H1 (cell line): ENCODE measurements around the gene GDPD5. TPM values are rescaled to one million over a fixed set of nuclear protein-coding genes. Genes with fewer than 3 reads are reported as not detected.

ENCODE experiments used
- CTCF ChIA-PET: fragments of 300-600 bp; sonication (Branson Sonifier 250); formaldehyde crosslinking; loops from one replicate; lab custom pipeline; 2021; ENCODE audit not compliant: partially characterized antibody; lab: Charles Lee
- POLR2A ChIA-PET: fragments of 300-600 bp; sonication (Branson Sonifier 250); formaldehyde crosslinking; loops from one replicate; lab custom pipeline; 2021; ENCODE audit warnings: inconsistent platforms; ENCODE audit not compliant: partially characterized antibody; lab: Charles Lee
- DNase-seq, 2 experiments: peaks; one replicate each; pipeline versions ENCODE4 v3.0.0 to v3.0.0-alpha.2; 2010 to 2022; ENCODE audit warnings: low spot score in 2 of 2, low read depth in 1 of 2, mixed read lengths in 1 of 2
- FAIRE-seq: peaks from 2 replicates; lab custom pipeline; 2011; peaks lifted over from hg19 to GRCh38; lab: Jason Lieb, UNC
- H2AFZ ChIP-seq: 2 replicates; pipeline ENCODE4 v1.8.1; 2012; ENCODE audit warnings: low read length, inconsistent platforms
- H2AK5ac ChIP-seq: 2 replicates; pipeline ENCODE4 v1.6.1; 2013; ENCODE audit warnings: low read depth, low read length
- H2BK120ac ChIP-seq: replicated peaks from 2 replicates; pipeline ENCODE3; 2013; ENCODE audit warnings: low read depth, low read length, inconsistent platforms
- H2BK12ac ChIP-seq: 2 replicates; pipeline ENCODE4 v1.6.1; 2013; ENCODE audit warnings: low read depth, low read length
- H2BK15ac ChIP-seq: 2 replicates; pipeline ENCODE4 v1.6.1; 2013; ENCODE audit warnings: low read length
- H2BK20ac ChIP-seq: 2 replicates; pipeline ENCODE4 v1.6.1; 2013; ENCODE audit warnings: low read length
- H2BK5ac ChIP-seq: 2 replicates; pipeline ENCODE4 v1.6.1; 2013; ENCODE audit warnings: low read depth, low read length
- H3K14ac ChIP-seq: 2 replicates; pipeline ENCODE4 v1.6.1; 2013; ENCODE audit warnings: inconsistent platforms; ENCODE audit not compliant: insufficient read length
- H3K18ac ChIP-seq: 2 replicates; pipeline ENCODE4 v1.6.1; 2013; ENCODE audit warnings: low read length; ENCODE audit errors: extremely low read depth
- H3K23ac ChIP-seq: 2 replicates; pipeline ENCODE4 v1.6.1; 2013; ENCODE audit warnings: inconsistent platforms; ENCODE audit not compliant: insufficient read length
- H3K23me2 ChIP-seq: 2 replicates; pipeline ENCODE4 v1.6.1; 2013; ENCODE audit warnings: low read depth, low read length
- H3K27ac ChIP-seq: 2 replicates; pipeline ENCODE4 v1.6.1; 2011; ENCODE audit warnings: low read depth, low read length, inconsistent platforms
- H3K27me3 ChIP-seq, 4 experiments: replicated peaks in 1 of 4; 1 replicate in 1 of 4; 2 replicates in 3 of 4; pipeline versions ENCODE4 v1.6.1 to v1.8.1; 2011 to 2013; ENCODE audit warnings: low read length in 3 of 4, mild to moderate bottlenecking in 3 of 4, inconsistent platforms in 2 of 4, mixed read lengths in 2 of 4, moderate library complexity in 1 of 4; ENCODE audit not compliant: control insufficient read depth in 3 of 4, insufficient read depth in 3 of 4; ENCODE audit errors: extremely low read depth in 1 of 4
- H3K36me3 ChIP-seq, 4 experiments: 2 replicates each; pipeline versions ENCODE4 v1.6.1 to v1.8.1; 2011 to 2013; ENCODE audit warnings: mild to moderate bottlenecking in 4 of 4, low read length in 3 of 4, moderate library complexity in 2 of 4, control low read depth in 1 of 4, inconsistent platforms in 1 of 4; ENCODE audit not compliant: insufficient read depth in 4 of 4, control insufficient read depth in 2 of 4
- H3K4ac ChIP-seq: replicated peaks from 2 replicates; pipeline ENCODE3; 2013; ENCODE audit warnings: low read length, low read depth, mixed read lengths, inconsistent platforms; ENCODE audit not compliant: insufficient read length
- H3K4me1 ChIP-seq, 4 experiments: replicated peaks in 1 of 4; 1 replicate in 1 of 4; 2 replicates in 3 of 4; pipeline versions ENCODE4 v1.6.1 to v1.8.1; 2011 to 2013; ENCODE audit warnings: low read length in 3 of 4, inconsistent platforms in 2 of 4, mixed read lengths in 1 of 4; ENCODE audit not compliant: insufficient read depth in 4 of 4, control insufficient read depth in 3 of 4
- H3K4me2 ChIP-seq, 2 experiments: 2 replicates each; pipeline versions ENCODE4 v1.6.1 to v1.8.1; 2011 to 2013; ENCODE audit warnings: low read depth in 2 of 2, low read length in 2 of 2, control low read depth in 1 of 2, inconsistent platforms in 1 of 2, mild to moderate bottlenecking in 1 of 2; ENCODE audit not compliant: insufficient read depth in 1 of 2
- H3K4me3 ChIP-seq, 4 experiments: fragments of 200-600, 300-600 bp in 1 of 4; sonication (generic), shearing (Covaris generic), sonication (Bioruptor Twin) in 1 of 4; 2 replicates each; pipeline versions ENCODE4 v1.5.1 to v1.8.1; 2011 to 2016; ENCODE audit warnings: low read length in 4 of 4, low read depth in 3 of 4, control low read depth in 2 of 4, inconsistent platforms in 2 of 4, mild to moderate bottlenecking in 2 of 4, mixed read lengths in 1 of 4, moderate library complexity in 1 of 4; ENCODE audit not compliant: insufficient read depth in 2 of 4; ENCODE audit errors: extremely low read depth in 1 of 4
- H3K56ac ChIP-seq: replicated peaks from 2 replicates; pipeline ENCODE3; 2013; ENCODE audit warnings: low read depth, mild to moderate bottlenecking, mixed read lengths, low read length, inconsistent platforms; ENCODE audit not compliant: insufficient read length
- H3K79me1 ChIP-seq: 2 replicates; pipeline ENCODE4 v1.6.1; 2013; ENCODE audit warnings: low read depth, low read length, control low read depth
- H3K79me2 ChIP-seq, 2 experiments: 2 replicates each; pipeline versions ENCODE4 v1.6.1 to v1.8.1; 2012 to 2013; ENCODE audit warnings: low read length in 2 of 2, mild to moderate bottlenecking in 2 of 2, inconsistent platforms in 1 of 2; ENCODE audit not compliant: insufficient read depth in 2 of 2, control insufficient read depth in 1 of 2
- H3K9ac ChIP-seq, 4 experiments: replicated peaks in 1 of 4; 1 replicate in 1 of 4; 2 replicates in 3 of 4; pipeline versions ENCODE4 v1.6.1 to v1.8.1; 2011 to 2013; ENCODE audit warnings: low read depth in 3 of 4, low read length in 3 of 4, control low read depth in 2 of 4, mild to moderate bottlenecking in 2 of 4, moderate library complexity in 2 of 4, inconsistent platforms in 1 of 4; ENCODE audit errors: extremely low read depth in 1 of 4
- H3K9me3 ChIP-seq, 2 experiments: 2 replicates each; pipeline versions ENCODE4 v1.6.1 to v1.8.1; 2012 to 2013; ENCODE audit warnings: mild to moderate bottlenecking in 2 of 2, moderate library complexity in 2 of 2, control low read depth in 1 of 2, inconsistent platforms in 1 of 2, low read depth in 1 of 2, low read length in 1 of 2, mixed read lengths in 1 of 2; ENCODE audit not compliant: insufficient read depth in 2 of 2
- H4K20me1 ChIP-seq, 2 experiments: replicated peaks in 1 of 2; 2 replicates each; pipeline versions ENCODE3 to v1.8.1; 2011 to 2013; ENCODE audit warnings: inconsistent platforms in 2 of 2, low read length in 2 of 2, mild to moderate bottlenecking in 1 of 2; ENCODE audit not compliant: insufficient read depth in 2 of 2, control insufficient read depth in 1 of 2
- H4K5ac ChIP-seq: 2 replicates; pipeline ENCODE4 v1.6.1; 2013; ENCODE audit warnings: low read length, low read depth, mixed read lengths, inconsistent platforms; ENCODE audit not compliant: insufficient read length
- H4K8ac ChIP-seq: 2 replicates; pipeline ENCODE4 v1.8.0; 2013; ENCODE audit warnings: mild to moderate bottlenecking, moderate library complexity, low read length, inconsistent platforms; ENCODE audit not compliant: insufficient read depth; ENCODE audit errors: extremely low read depth
- H4K91ac ChIP-seq: replicated peaks from 2 replicates; pipeline ENCODE3; 2013; ENCODE audit warnings: low read length, mixed read lengths, inconsistent platforms; ENCODE audit not compliant: insufficient read length
- CHD2 ChIP-seq: IDR thresholded peaks from 2 replicates; pipeline ENCODE4 v1.6.1; 2012; ENCODE audit warnings: low read length, improper control_type of control experiment
- GABPA ChIP-seq: IDR thresholded peaks from 2 replicates; pipeline ENCODE4 v1.6.1; 2011; ENCODE audit warnings: mild to moderate bottlenecking, low read length, moderate library complexity, borderline replicate concordance; ENCODE audit not compliant: insufficient read depth
- JUND ChIP-seq: IDR thresholded peaks from 2 replicates; pipeline ENCODE4 v1.6.1; 2011; ENCODE audit warnings: mild to moderate bottlenecking, improper control_type of control experiment, low read length
- KDM1A ChIP-seq: fragments of 200-600, 300-600 bp; sonication (generic); IDR thresholded peaks from 2 replicates; pipeline ENCODE4 v1.7.1; 2016; ENCODE audit warnings: mild to moderate bottlenecking, low read length, borderline replicate concordance
- PHF8 ChIP-seq: fragments of 200-600 bp; sonication (generic); conservative IDR thresholded peaks from 2 replicates; pipeline ENCODE4 v1.7.1; 2012; ENCODE audit warnings: low read depth, mild to moderate bottlenecking, inconsistent platforms, low read length, moderate library complexity
- WGBS, 2 experiments: shearing (Covaris generic) in 1 of 2; methylation state at CpG; one replicate each; pipeline versions ENCODE4 v1.1.6 to v1.1.7; 2013 to 2015; ENCODE audit warnings: low lambda C conversion rate in 2 of 2, mixed read lengths in 2 of 2, inconsistent platforms in 1 of 2, low coverage in 1 of 2, missing lambda C conversion rate in 1 of 2; ENCODE audit not compliant: insufficient replicate concordance in 2 of 2, insufficient coverage in 1 of 2, insufficient read length in 1 of 2; ENCODE audit errors: extremely low coverage in 1 of 2, missing lambda C conversion rate in 1 of 2; 5-methylcytosine and 5-hydroxymethylcytosine counted together
- long read RNA-seq, 2 experiments: library from RNA in 1 of 2; library from capped mRNA in 1 of 2; stranded (forward); transcript quantifications; one replicate each; pipeline ENCODE4 v2.0.0, GENCODE V29; 2021; ENCODE audit warnings: inconsistent platforms in 1 of 2
- polyA minus RNA-seq, 3 experiments: library from RNA; depleted of rRNA, polyadenylated mRNA; stranded (reverse); fragments of >200 nt; gene quantifications; 1 replicate in 2 of 3; 2 replicates in 1 of 3; pipeline ENCODE4 v1.2.3, GENCODE V29; 2011
- polyA plus RNA-seq, 7 experiments: library from polyadenylated mRNA; depleted of rRNA in 3 of 7; stranded (reverse) in 5 of 7; unstranded in 2 of 7; fragments of >200 nt in 5 of 7; fragments of 200-250 nt in 2 of 7; gene quantifications; 1 replicate in 5 of 7; 2 replicates in 1 of 7; 4 replicates in 1 of 7; pipeline versions ENCODE4 v1.2.1 to v1.2.3, GENCODE V29; 2011 to 2013; ENCODE audit warnings: missing spikeins in 2 of 7, mixed read lengths in 2 of 7
- total RNA-seq: library from RNA; stranded (reverse); fragmentation: NEBNext Ultra II Directional; extraction: Animal tissue kit (Norgen Biotek cat#: 25700); gene quantifications from 2 replicates; pipeline ENCODE4 v1.2.1, GENCODE V29; 2021

The GDPD5 gene, protein sequence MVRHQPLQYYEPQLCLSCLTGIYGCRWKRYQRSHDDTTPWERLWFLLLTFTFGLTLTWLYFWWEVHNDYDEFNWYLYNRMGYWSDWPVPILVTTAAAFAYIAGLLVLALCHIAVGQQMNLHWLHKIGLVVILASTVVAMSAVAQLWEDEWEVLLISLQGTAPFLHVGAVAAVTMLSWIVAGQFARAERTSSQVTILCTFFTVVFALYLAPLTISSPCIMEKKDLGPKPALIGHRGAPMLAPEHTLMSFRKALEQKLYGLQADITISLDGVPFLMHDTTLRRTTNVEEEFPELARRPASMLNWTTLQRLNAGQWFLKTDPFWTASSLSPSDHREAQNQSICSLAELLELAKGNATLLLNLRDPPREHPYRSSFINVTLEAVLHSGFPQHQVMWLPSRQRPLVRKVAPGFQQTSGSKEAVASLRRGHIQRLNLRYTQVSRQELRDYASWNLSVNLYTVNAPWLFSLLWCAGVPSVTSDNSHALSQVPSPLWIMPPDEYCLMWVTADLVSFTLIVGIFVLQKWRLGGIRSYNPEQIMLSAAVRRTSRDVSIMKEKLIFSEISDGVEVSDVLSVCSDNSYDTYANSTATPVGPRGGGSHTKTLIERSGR
- total RNA-seq = 8.1 and 8.6 TPM in 2 replicates
- 7.8 and 10.2 TPM in 2 replicates for polyA plus RNA-seq (2011; rRNA removed)
- polyA plus RNA-seq (2011; cell fraction: cytosol; rRNA removed) = 6.4 TPM
- 27.2 TPM for polyA plus RNA-seq (2011; cell fraction: nucleus; rRNA removed)
- polyA plus RNA-seq (2012, experiment 1 of 2) = 4.8 to 10.4 TPM (median 8.0 TPM) in 4 replicates
- 6.2 TPM for polyA plus RNA-seq (2012, experiment 2 of 2)
- 10.7 TPM for polyA plus RNA-seq (2013, experiment 1 of 2)
- polyA plus RNA-seq (2013, experiment 2 of 2) = 10.8 TPM
- polyA minus RNA-seq (2011; rRNA and poly(A)+ RNA removed) = 6.0 and 7.1 TPM in 2 replicates
- 3.8 TPM for polyA minus RNA-seq (2011; cell fraction: cytosol; rRNA and poly(A)+ RNA removed)
- polyA minus RNA-seq (2011; cell fraction: nucleus; rRNA and poly(A)+ RNA removed) = 8.1 TPM
- long read RNA-seq, experiment 1, partial matches to known transcripts = 1 of 1 reads
- long read RNA-seq, experiment 1, other reads (novel, unspliced or antisense) = 0 of 1 reads
- long read RNA-seq, experiment 2, partial matches to known transcripts = 1 of 1 reads
- long read RNA-seq, experiment 2, other reads (novel, unspliced or antisense) = 0 of 1 reads

DNA sequence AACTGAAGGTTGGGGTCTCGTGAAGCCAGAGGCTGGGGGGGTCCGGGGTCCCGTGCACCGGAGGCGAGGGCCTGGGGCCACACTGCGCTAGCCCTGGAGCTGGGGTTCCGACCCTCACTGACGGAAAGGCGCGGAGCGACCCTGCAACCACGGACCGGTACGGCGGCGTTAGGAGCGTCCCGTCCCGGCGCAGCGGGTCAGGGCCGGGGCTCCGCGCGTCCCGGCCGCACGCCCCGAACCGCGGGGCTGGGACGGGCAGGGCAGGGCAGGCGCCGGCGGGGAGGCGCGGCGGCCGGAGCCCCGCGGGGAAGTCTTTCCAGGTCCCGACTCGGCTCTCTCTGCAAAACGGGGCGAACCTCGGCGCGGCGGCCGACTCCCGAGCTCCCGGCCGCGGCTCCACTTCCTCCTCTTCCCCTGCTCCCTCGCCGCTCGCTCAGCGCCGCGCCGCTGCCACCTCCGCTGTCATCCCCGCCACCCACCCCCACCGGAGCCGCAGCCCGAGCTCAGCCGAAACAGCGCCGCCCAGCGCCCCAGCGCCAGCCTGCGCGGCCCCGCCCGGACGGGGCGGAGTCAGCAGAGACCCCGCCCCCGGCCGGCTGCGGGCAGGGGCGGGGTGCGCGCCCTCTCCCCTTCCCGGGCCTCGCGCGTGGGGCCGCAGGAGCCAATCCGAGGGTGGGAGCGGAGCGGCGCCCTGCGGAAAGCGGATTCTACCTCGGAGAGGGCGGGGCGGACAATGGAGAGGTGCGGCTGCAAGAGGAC is at the start of gene GDPD5:
Gene GDPD5, minus strand, starts transcription at position 509 of the 759 bp plus-strand sequence. CDS start 48,206 bp downstream, outside the sequence.
- POLR2A ChIA-PET = interaction anchor here (0.6 to 2.3 kb wide), 14 partner anchors 11 to 126 kb away, joined by 3 to 9 read pairs (median 4); partner anchors contain the start of gene RPS3
- no peak for TF ChIP-seq GABPA
- TF ChIP-seq PHF8 = no peak
- TF ChIP-seq CHD2 = no peak
- no peak for TF ChIP-seq KDM1A
- TF ChIP-seq JUND = no peak

More for the DNA sequence above, at the start of gene GDPD5:
- peaks cover 0 to 7% (median 1%) of the 10 kb centered on the region in 4 experiments; a peak in 2 of 7 replicates for H3K4me1 ChIP-seq
- H2BK5ac ChIP-seq = peak within 1 kb of the TSS; percentile 75; the same call in 1 of the 2 replicates
- no peak within 1 kb of the TSS for H3K4ac ChIP-seq
- H3K9me3 ChIP-seq = no peaks in the 10 kb centered on the region
- peaks cover 9% of the 10 kb centered on the region; the same call in 1 of the 2 replicates for H3K23me2 ChIP-seq
- peak within 1 kb of the TSS; percentile 22 to 70 (median 28); a peak in 6 of 7 replicates for H3K9ac ChIP-seq
- H3K79me1 ChIP-seq = no peaks in the 10 kb centered on the region; the same call in 1 of the 2 replicates
- no peak within 1 kb of the TSS for H3K56ac ChIP-seq
- no peak within 1 kb of the TSS for H2AK5ac ChIP-seq
- peak within 1 kb of the TSS; percentile 90 for H3K18ac ChIP-seq
- FAIRE-seq (no peak), DNase-seq (peak; percentile 54 to 87)
- peak within 1 kb of the TSS; percentile 47 to 77 (median 76) for H3K4me3 ChIP-seq
- no peaks in the 10 kb centered on the region for H3K79me2 ChIP-seq
- H2BK20ac ChIP-seq = no peak within 1 kb of the TSS
- no peak within 1 kb of the TSS for H4K5ac ChIP-seq
- H3K27ac ChIP-seq = no peak within 1 kb of the TSS
- peak within 1 kb of the TSS; percentile 87; the same call in 1 of the 2 replicates for H4K8ac ChIP-seq
- no peaks in the 10 kb centered on the region for H4K20me1 ChIP-seq
- no peak within 1 kb of the TSS for H4K91ac ChIP-seq
- no peak within 1 kb of the TSS for H3K23ac ChIP-seq
- no peak within 1 kb of the TSS for H2BK120ac ChIP-seq
- H2AFZ ChIP-seq = peak within 1 kb of the TSS; percentile 87; the same call in 1 of the 2 replicates
- CTCF ChIA-PET = interaction anchor here (1.0 to 27.2 kb wide), 13 partner anchors 9 to 138 kb away, joined by 3 to 603 read pairs (median 5); no protein-coding TSS in a partner anchor
- H3K27me3 ChIP-seq = peaks cover 14 to 34% (median 19%) of the 10 kb centered on the region in 4 experiments; a peak in 6 of 7 replicates
- H3K36me3 ChIP-seq = no peaks in the 10 kb centered on the region
- H3K14ac ChIP-seq = no peak within 1 kb of the TSS
- H2BK15ac ChIP-seq = no peak within 1 kb of the TSS
- H3K4me2 ChIP-seq = peak within 1 kb of the TSS; percentile 88 to 95
- WGBS, 2 experiments = 1% methylated on average over 33 of the region's 99 CpGs; no CpG with 5 or more reads in 1 of the 2 experiments
- peak within 1 kb of the TSS; percentile 50; the same call in 1 of the 2 replicates for H2BK12ac ChIP-seq
